Upper lobe of left lung (tissue), 6 donors: ENCODE results near the gene SUPT3H. TPM values are rescaled to one million over a fixed set of nuclear protein-coding genes. Genes with fewer than 3 reads are reported as not detected.

Experiments used
- ATAC-seq, 2 donors: fragments of 200-7000 bp; cut with Tn5 transposase; one replicate each; pipeline ENCODE4 v1.9.1; 2022; ENCODE audit warnings: mild to moderate bottlenecking in 2 of 2, moderate library complexity in 2 of 2; ENCODE audit not compliant: low FRiP score in 2 of 2
- DNase-seq, 2 donors: peaks; one replicate each; pipeline ENCODE4 v3.0.0-alpha.2; 2019 to 2020
- H3K27ac ChIP-seq, 4 donors: fragments of 200-600 bp; sonication (generic); one replicate each; pipeline ENCODE4 v1.5.1; 2016 to 2019
- H3K27me3 ChIP-seq, 4 donors: fragments of 200-600 bp; sonication (generic); one replicate each; pipeline ENCODE4 v1.5.1; 2017 to 2019
- H3K36me3 ChIP-seq, 4 donors: fragments of 200-600 bp; sonication (generic); one replicate each; pipeline ENCODE4 v1.5.1; 2016 to 2019
- H3K4me1 ChIP-seq, 4 donors: fragments of 200-600 bp; sonication (generic); one replicate each; pipeline ENCODE4 v1.5.1; 2018 to 2019
- H3K4me3 ChIP-seq, 4 donors: fragments of 200-600 bp; sonication (generic); one replicate each; pipeline ENCODE4 v1.5.1; 2017 to 2019; ENCODE audit warnings: mild to moderate bottlenecking in 2 of 4, moderate library complexity in 1 of 4
- H3K9me3 ChIP-seq, 4 donors: fragments of 200-600 bp; sonication (generic); one replicate each; pipeline ENCODE4 v1.5.1; 2018 to 2019
- CTCF ChIP-seq, 6 experiments: fragments of 450-650 bp in 4 of 6; fragments of 200-600 bp in 2 of 6; sonication (generic) in 2 of 6; IDR thresholded peaks; one replicate each; pipeline ENCODE4 v1.5.1; 2016 to 2019; ENCODE audit warnings: antibody characterized with exemption in 6 of 6
- EP300 ChIP-seq, 4 donors: sonication (generic); formaldehyde crosslinking; IDR thresholded peaks; one replicate each; pipeline ENCODE4 v1.5.1; 2017; ENCODE audit warnings: antibody characterized with exemption in 4 of 4, control low read depth in 2 of 4
- POLR2A ChIP-seq, 4 donors: fragments of 450-650 bp; IDR thresholded peaks; one replicate each; pipeline ENCODE4 v1.5.1; 2016 to 2017; ENCODE audit warnings: antibody characterized with exemption in 4 of 4, mild to moderate bottlenecking in 2 of 4
- POLR2AphosphoS5 ChIP-seq, 2 donors: sonication (generic); formaldehyde crosslinking; IDR thresholded peaks; one replicate each; pipeline ENCODE4 v1.5.1; 2017; ENCODE audit warnings: antibody characterized with exemption in 2 of 2
- WGBS, 2 donors: methylation state at CpG; one replicate each; pipeline ENCODE4 v1.1.5; 2017 to 2018; 5-methylcytosine and 5-hydroxymethylcytosine counted together
- total RNA-seq, 6 donors: library from RNA; depleted of rRNA in 4 of 6; stranded (reverse); fragments of >200 nt in 4 of 6; gene quantifications; one replicate each; pipeline versions ENCODE4 v1.1.0 to v1.2.1, GENCODE V29; 2016 to 2021
- donor health status: DM: no; HTN: no; CAD: no; lungs with moderate emphysema.
- donor health status: DM: no; HTN: yes; CAD: no; lungs with severe emphysema.

Gene SUPT3H
- total RNA-seq, 6 donors from 2014 or later = 6.4 to 45.1 (median 8.9) TPM

- 95 to 98% methylated on average over 4 of the region's 4 CpGs for WGBS, 2 donors
- H3K27ac ChIP-seq = no peak overlapping the region
- TF ChIP-seq POLR2A (IDR thresholded peaks at IDR 0.05) (no peak), POLR2AphosphoS5 (IDR thresholded peaks at IDR 0.05) (no peak), CTCF (IDR thresholded peaks at IDR 0.05) (no peak), EP300 (IDR thresholded peaks at IDR 0.05) (no peak)
- no peaks in the 10 kb centered on the region for H3K27me3 ChIP-seq
- DNase-seq = no peak
- no peak overlapping the region for H3K4me3 ChIP-seq
- H3K36me3 ChIP-seq = no peaks in the 10 kb centered on the region
- no peak for ATAC-seq
- H3K4me1 ChIP-seq = no peaks in the 10 kb centered on the region
- H3K9me3 ChIP-seq = no peaks in the 10 kb centered on the region
Observed at GRCh38 chr6:44965708-44966107, 412.0 kb downstream of the SUPT3H start.

DNA sequence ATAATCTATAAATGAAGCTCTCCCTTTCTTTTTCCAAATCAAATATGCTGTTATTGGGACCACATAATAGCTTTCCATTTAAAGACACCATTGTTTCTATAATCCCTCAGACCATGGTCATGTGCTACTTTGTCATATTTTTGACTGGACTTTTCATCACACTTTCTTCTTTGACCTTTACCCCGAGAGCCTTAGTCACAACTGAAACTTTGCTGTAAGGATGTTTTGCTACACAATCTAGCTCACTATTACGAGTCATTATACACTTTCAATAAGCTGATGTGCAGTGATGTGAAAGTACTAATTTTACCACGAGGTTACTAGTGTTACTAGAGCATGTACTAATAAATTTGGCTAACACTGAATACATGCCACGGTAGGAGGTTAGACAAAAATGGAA is 416.8 kb downstream of the SUPT3H start:
- no peak for ATAC-seq
- H3K36me3 ChIP-seq = no peaks in the 10 kb centered on the region
- H3K4me3 ChIP-seq = no peak overlapping the region
- DNase-seq = no peak
- no peaks in the 10 kb centered on the region for H3K9me3 ChIP-seq
- H3K27me3 ChIP-seq = no peaks in the 10 kb centered on the region
- H3K4me1 ChIP-seq = no peaks in the 10 kb centered on the region
- TF ChIP-seq CTCF (IDR thresholded peaks at IDR 0.05) = no peak
- no peak for TF ChIP-seq EP300 (IDR thresholded peaks at IDR 0.05)
- no peak for TF ChIP-seq POLR2A (IDR thresholded peaks at IDR 0.05)
- no peak for TF ChIP-seq POLR2AphosphoS5 (IDR thresholded peaks at IDR 0.05)
- WGBS, 2 donors = 76 to 79% methylated on average over 4 of the region's 4 CpGs
- H3K27ac ChIP-seq = no peak overlapping the region

DNA sequence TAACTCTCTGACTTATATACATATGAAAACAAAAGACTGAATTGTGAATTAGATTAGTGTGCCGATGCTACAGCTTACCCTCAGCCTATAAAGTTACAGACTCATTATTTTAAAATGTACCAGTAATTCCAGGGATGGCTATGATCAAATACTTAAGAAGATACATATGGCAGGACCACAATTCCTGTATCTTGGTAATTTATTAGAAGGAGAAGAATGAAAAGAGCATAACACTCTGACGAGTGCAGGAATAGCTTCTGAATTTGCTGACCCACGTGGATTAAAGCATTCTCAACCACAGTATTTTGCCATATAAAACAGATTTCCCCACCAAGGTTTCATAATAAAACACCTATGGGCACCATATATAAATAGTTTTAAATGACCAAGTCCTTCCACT is 418.1 kb downstream of the SUPT3H start:
- H3K4me1 ChIP-seq = no peaks in the 10 kb centered on the region
- H3K9me3 ChIP-seq = no peaks in the 10 kb centered on the region
- DNase-seq = no peak
- H3K27me3 ChIP-seq = no peaks in the 10 kb centered on the region
- TF ChIP-seq CTCF (IDR thresholded peaks at IDR 0.05) = no peak
- TF ChIP-seq POLR2AphosphoS5 (IDR thresholded peaks at IDR 0.05) = no peak
- no peak for TF ChIP-seq POLR2A (IDR thresholded peaks at IDR 0.05)
- TF ChIP-seq EP300 (IDR thresholded peaks at IDR 0.05) = no peak
- H3K36me3 ChIP-seq = no peaks in the 10 kb centered on the region
- no peak overlapping the region for H3K27ac ChIP-seq
- no peak for ATAC-seq
- no peak overlapping the region for H3K4me3 ChIP-seq
- 91 to 93% methylated on average over 3 of the region's 3 CpGs for WGBS, 2 donors

GRCh38 chr6:44957156-44957555 is 420.6 kb downstream of the SUPT3H start:
- no peaks in the 10 kb centered on the region for H3K9me3 ChIP-seq

More at GRCh38 chr6:44957156-44957555, 420.6 kb downstream of the SUPT3H start:
- Histone ChIP-seq H3K27ac (no peak overlapping the region), H3K36me3 (peaks cover 0 to 9% (median 0%) of the 10 kb centered on the region in 4 donors), H3K4me1 (no peaks in the 10 kb centered on the region), H3K4me3 (no peak overlapping the region), H3K27me3 (no peaks in the 10 kb centered on the region)
- ATAC-seq (no peak), DNase-seq (no peak)
- WGBS, 2 donors = 92% methylated on average over 4 of the region's 4 CpGs
- TF ChIP-seq POLR2AphosphoS5 (IDR thresholded peaks at IDR 0.05) (no peak), CTCF (IDR thresholded peaks at IDR 0.05) (no peak), POLR2A (IDR thresholded peaks at IDR 0.05) (no peak), EP300 (IDR thresholded peaks at IDR 0.05) (no peak)
